Activated CD4-positive, alpha-beta T cell treated with anti-CD3 and anti-CD28 coated beads, Interleukin-2, amount 10 ng/mL, durations not matched to agents 7 days and 5 days (primary cell): ENCODE measurements around the gene CCDC57. TPM values are rescaled to one million over a fixed set of nuclear protein-coding genes. Genes with fewer than 3 reads are reported as not detected.

Experiments used
- CTCF ChIA-PET: fragments of 350-600 bp; sonication (Branson Sonifier 250); formaldehyde crosslinking; loops from one replicate; lab custom pipeline; 2021; ENCODE audit warnings: antibody characterized with exemption; lab: Charles Lee
- POLR2A ChIA-PET: fragments of 350-600 bp; sonication (Branson Sonifier 250); formaldehyde crosslinking; loops from one replicate; lab custom pipeline; 2021; ENCODE audit warnings: antibody characterized with exemption; lab: Charles Lee
- DNase-seq: peaks from one replicate; pipeline ENCODE4 v3.0.0-alpha.2; 2020
- H3K27ac Mint-ChIP-seq: one replicate; pipeline ENCODE4 v1.8.0; 2021; ENCODE audit warnings: mild to moderate bottlenecking, moderate library complexity, mixed read lengths
- H3K27me3 Mint-ChIP-seq: one replicate; pipeline ENCODE4 v1.8.0; 2021; ENCODE audit warnings: mixed read lengths
- H3K36me3 Mint-ChIP-seq: one replicate; pipeline ENCODE4 v1.8.0; 2021; ENCODE audit warnings: low read depth, mixed read lengths
- H3K4me1 Mint-ChIP-seq: one replicate; pipeline ENCODE4 v1.8.0; 2021; ENCODE audit warnings: mixed read lengths
- H3K4me3 Mint-ChIP-seq: one replicate; pipeline ENCODE4 v1.8.0; 2021; ENCODE audit warnings: mild to moderate bottlenecking, moderate library complexity, mixed read lengths
- H3K9me3 Mint-ChIP-seq: one replicate; pipeline ENCODE4 v1.8.0; 2021; ENCODE audit warnings: mixed read lengths
- total RNA-seq, 2 experiments: library from RNA; stranded (reverse); gene quantifications; one replicate each; pipeline ENCODE4 v1.2.3, GENCODE V29; 2021

CCDC57 gene
- total RNA-seq, 2 experiments from 2014 or later = 60.5 to 69.7 TPM

DNA sequence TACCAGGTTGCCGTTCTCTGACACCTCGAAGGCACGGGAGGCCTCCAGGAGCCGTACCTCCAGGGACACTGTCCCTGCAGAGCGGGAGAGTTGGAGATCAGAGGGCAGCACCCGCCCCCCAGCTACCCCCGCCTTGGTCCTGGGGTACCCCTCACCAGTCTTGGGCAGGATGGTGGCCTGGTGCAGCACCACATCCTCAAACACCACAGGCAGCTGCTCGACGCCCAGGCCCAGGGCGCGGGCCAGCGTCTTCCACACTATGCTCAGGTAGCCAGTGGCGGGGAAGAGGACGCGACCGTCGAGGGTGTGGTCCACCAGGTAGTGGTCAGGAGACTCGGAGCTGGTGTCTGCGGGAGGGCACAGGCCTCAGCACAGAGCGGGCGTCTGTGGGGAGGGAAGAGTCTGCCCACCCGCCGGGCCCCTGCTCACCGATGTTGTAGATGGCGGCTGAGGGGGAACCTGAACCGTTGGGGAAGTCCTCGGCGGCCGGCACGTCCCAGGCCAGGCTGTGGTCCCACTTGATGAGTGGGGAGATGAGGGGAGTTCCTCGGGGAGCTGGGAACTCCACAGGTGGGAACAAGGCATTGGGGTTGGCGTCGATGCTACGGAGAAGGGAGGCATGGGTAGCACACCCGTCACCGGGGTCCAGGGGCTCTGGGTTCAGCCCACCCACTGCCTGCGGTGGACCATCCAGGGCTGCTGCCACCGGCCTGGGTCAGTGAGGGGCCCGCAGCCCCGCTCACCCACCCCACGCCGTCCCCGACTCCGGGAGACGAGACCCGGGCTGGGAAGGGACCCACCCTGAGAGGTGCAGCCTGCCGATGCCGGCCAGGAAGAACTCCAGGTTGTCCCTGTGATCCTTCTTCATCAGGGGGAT lies 124.4 kb downstream of the CCDC57 start:
- H3K4me3 Mint-ChIP-seq = no peak overlapping the region
- H3K9me3 Mint-ChIP-seq = no peaks in the 10 kb centered on the region
- CTCF ChIA-PET = interaction anchor here (1.5 kb wide), 2 partner anchors 10 to 58 kb away, joined by 4 to 5 read pairs; partner anchors contain the start of gene FASN

DNA sequence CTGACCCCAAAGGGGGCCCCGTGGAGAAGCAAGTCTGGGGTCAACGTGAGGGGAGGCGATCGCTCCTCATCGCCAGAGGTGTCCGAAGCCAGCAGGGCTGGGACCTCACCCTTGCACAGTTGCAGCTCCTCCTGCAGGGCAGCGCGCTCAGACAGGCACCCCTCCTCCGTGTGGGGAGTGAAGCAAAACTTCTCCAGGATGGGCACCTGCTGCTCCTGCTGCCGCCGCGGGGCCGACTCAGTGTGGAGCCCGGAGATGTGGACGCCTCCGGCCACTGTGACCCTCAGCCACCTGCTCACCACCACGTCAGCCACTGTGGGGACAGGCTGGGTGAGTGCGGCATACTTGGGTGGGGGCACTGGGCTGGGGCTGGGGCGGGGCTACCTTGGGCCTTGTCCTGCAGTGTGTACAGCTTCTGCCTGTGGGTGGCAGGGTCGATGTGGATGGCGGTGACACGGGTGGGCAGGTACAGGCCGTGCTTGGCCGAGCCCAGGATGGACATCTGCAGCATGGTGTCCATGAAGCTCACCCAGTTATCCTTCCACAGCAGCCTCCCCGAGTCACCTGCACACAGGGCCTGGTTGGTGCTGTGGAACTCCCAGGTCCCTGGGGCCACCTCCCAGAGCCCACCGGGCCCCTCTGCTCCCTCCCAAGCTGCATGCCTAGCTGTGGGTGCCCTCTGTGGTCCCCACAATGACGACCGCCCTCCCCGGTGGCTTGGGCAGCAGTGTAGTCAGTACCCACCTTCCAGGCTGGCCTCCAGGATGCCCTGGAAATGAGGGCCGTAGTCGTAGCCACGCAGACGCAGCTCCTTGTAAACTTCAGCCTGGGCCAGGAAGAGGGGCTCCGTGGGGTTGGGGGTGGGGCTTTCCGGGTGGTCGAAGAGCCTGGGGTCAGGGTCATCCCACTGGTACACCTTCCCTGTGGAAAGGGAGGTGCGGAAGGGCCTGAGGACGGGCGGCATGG lies 125.4 kb downstream of the CCDC57 start:
- Mint-ChIP-seq H3K27me3 (no peaks in the 10 kb centered on the region), H3K4me1 (no peaks in the 10 kb centered on the region), H3K4me3 (no peak overlapping the region), H3K27ac (no peak overlapping the region), H3K9me3 (no peaks in the 10 kb centered on the region), H3K36me3 (peaks cover 12% of the 10 kb centered on the region)
- ChIA-PET CTCF (interaction anchor here (1.5 kb wide), 1 partner anchor 10 kb away, joined by 4 read pairs; the partner anchor contains the start of gene FASN), POLR2A (no interaction called here)
- no peak for DNase-seq

More for the DNA sequence above, 124.4 kb downstream of the CCDC57 start:
- Mint-ChIP-seq H3K27ac (no peak overlapping the region), H3K4me1 (no peaks in the 10 kb centered on the region), H3K27me3 (no peaks in the 10 kb centered on the region), H3K36me3 (peaks cover 9% of the 10 kb centered on the region)
- DNase-seq = no peak
- POLR2A ChIA-PET = no interaction called here

DNA sequence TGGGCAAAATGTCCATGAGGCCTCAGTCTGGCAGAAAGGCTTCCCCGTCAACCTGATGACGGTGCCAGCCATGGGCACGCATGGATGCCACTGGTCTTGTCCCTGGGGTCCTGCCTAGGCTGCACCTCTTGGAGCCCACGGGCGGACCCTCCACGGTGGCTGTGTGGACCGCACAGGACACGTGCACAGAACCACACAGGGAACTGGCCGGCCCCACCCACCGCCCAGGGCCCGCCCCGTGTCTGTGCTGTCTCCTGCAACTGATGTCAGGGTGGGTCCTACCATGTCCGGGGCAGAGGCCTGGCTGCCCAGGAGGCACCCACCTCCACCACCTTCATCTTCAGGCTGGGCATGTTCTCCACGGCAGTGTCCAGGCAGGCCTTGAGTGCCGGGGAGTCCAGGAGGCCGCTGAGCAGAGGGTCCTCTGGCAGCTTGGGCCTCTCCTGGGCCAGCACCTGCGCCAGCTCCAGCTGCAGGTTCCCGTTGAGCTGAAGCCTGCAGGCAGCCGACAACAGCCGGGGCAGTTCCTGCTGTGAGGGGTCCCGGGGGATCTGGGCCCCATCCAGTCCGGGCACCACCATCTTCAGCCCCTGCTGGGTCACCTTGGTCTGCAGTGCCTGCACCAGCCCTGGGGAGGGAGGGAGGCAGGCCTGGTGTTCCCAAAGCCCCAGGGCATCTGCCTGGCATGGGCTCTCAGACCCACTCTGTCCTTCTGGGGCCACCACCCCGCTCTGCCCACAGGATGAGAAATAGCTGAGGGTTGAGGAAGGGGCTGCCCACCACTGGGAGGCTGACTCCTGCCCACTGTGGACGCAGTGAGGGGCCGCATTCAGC lies 126.5 kb downstream of the CCDC57 start:
- no peak for DNase-seq
- H3K27me3 Mint-ChIP-seq = no peaks in the 10 kb centered on the region
- H3K27ac Mint-ChIP-seq = no peak overlapping the region
- no peak overlapping the region for H3K4me3 Mint-ChIP-seq
- ChIA-PET CTCF (no interaction called here), POLR2A (no interaction called here)
- H3K4me1 Mint-ChIP-seq = no peaks in the 10 kb centered on the region
- H3K9me3 Mint-ChIP-seq = no peaks in the 10 kb centered on the region
- peaks cover 12% of the 10 kb centered on the region for H3K36me3 Mint-ChIP-seq

DNA sequence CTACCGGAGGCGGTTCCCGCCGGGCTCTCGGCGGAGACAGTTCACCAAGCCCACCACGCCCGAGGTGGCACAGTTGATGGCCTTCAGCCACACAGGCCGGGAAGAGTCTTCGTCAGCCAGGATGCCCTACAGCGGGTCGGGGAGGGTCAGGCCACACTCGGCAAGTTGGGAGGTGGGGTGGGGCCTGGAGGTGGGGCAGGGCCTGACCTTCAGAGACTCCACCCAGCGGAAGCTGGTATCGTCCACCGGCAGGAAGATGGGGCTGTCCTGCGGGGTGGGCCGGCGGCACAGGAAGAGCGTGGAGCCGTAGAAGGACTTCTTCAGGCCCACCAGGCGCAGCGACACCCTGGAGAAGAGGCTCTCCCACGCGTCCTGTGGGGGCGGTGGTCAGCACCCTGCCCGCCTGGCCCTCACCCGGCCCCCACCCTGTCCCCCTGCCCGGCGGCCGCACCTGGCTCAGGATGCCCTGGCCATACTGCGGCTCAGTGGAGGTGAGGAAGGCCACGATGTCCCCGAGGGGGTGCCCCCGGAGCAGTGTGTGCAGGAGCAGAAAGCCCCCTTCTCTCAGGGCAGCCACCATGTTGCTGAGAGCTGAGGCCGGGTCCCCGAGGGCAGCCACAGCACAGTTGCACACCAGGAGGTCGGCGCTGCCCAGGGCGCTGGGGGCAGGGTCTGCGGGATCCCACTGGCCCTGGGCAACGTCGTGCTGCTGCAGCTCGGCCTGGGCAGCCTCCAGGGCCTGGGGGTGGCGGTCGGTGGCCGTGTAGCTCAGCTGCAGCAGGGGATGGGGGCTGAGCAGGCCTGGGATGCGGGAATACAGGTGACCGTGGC lies 127.4 kb downstream of the CCDC57 start:
- Mint-ChIP-seq H3K4me3 (no peak overlapping the region), H3K27ac (no peak overlapping the region), H3K27me3 (no peaks in the 10 kb centered on the region), H3K9me3 (no peaks in the 10 kb centered on the region), H3K36me3 (peaks cover 7% of the 10 kb centered on the region), H3K4me1 (no peaks in the 10 kb centered on the region)
- CTCF ChIA-PET = no interaction called here
- no peak for DNase-seq
- POLR2A ChIA-PET = no interaction called here

DNA sequence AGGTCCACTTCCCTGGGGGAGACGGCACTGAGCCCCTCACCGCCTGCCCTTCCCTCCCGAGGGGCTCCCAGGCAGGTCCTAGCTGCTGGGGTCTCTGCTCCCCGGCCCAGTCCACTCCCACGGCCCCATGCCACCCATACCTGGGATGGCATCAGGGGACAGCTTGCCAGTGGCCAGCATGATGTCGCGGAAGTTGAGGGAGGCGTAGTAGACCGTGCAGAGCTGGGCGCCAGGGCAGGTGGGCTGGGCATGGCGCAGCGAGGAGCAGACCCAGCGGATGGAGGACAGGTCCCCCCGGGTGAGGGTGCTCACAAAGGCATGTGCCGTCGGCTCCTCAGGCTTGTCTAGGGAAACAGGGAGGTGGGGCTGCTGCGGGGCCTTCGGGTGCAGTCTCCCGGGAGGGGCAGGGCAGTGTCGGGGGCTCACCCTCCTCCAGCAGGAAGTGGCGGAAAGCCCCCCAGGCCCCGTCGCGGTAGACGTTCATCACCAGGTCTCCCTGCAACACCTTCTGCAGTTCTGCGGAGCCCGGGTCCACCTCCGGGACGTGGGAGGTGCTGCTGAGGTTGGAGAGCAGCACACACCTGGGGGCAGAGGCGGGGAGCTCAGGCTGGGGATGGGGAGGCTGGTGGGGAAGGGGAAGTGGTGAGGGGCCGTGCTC lies 128.1 kb downstream of the CCDC57 start:
- ChIA-PET POLR2A (no interaction called here), CTCF (no interaction called here)
- no peaks in the 10 kb centered on the region for H3K4me1 Mint-ChIP-seq
- no peaks in the 10 kb centered on the region for H3K27me3 Mint-ChIP-seq
- H3K9me3 Mint-ChIP-seq = no peaks in the 10 kb centered on the region
- DNase-seq = no peak
- no peak overlapping the region for H3K4me3 Mint-ChIP-seq
- H3K36me3 Mint-ChIP-seq = peaks cover 10% of the 10 kb centered on the region
- no peak overlapping the region for H3K27ac Mint-ChIP-seq

DNA sequence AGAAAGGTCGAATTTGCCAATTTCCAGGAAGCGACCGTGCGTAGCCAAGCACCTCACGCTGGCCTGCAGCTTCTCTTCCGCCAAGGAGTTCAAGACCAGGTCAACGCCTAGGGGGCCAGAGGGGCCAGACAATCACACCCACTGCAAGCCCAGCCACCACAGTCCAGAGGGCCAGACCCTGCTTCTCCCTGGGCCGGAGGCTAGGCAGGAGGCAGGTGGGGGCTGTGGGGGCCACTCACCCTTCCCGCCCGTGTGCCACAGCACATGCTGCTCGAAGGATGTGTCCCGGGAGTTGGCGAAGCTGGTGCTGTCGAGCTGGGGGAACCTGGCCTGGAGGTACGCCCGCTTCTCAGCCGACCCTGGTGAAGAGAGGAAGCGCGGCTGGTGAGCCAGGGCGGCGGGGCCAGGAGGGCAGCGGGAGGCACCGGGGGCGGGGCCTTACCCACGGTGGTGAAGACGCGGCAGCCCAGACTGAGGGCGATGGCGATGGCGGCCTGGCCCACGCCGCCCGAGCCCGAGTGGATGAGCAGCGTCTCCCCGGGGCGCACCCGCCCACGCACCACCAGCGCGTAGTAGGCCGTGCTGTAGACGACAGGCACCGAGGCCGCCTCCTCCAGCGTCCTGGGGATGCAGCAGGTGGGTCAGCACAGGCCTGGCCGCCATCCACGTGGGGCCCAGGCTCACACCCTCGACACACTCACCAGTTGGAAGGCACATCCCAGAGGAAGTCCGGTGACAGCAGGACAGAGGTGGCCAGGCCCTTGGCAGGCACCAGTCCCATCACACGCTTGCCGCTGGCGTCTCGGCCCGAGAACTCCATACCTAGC lies 128.9 kb downstream of the CCDC57 start:
- peaks cover 10% of the 10 kb centered on the region for H3K36me3 Mint-ChIP-seq
- no peak overlapping the region for H3K4me3 Mint-ChIP-seq
- no peak overlapping the region for H3K27ac Mint-ChIP-seq
- CTCF ChIA-PET = no interaction called here
- POLR2A ChIA-PET = no interaction called here
- no peaks in the 10 kb centered on the region for H3K27me3 Mint-ChIP-seq
- no peaks in the 10 kb centered on the region for H3K4me1 Mint-ChIP-seq
- no peak for DNase-seq
- no peaks in the 10 kb centered on the region for H3K9me3 Mint-ChIP-seq

DNA sequence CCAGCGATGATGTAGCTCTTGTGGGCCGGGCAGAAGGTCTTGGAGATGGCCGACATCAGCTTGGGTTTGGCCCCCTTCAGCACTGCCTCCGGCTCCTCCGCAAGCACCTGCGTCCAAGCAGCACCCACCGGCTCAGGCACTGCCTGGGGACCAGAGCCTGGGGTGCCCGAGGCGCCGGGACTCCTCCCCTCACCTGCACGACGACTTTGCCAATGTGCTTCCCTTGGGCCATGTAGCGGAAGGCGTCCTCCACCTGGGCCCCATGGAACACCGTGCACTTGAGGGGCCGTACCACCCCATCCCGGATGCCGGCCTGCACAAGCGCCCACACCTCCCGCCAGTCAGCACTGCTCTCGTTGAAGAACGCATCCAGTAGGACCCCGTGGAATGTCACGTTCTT lies 129.6 kb downstream of the CCDC57 start:
- POLR2A ChIA-PET = no interaction called here
- CTCF ChIA-PET = no interaction called here

DNA sequence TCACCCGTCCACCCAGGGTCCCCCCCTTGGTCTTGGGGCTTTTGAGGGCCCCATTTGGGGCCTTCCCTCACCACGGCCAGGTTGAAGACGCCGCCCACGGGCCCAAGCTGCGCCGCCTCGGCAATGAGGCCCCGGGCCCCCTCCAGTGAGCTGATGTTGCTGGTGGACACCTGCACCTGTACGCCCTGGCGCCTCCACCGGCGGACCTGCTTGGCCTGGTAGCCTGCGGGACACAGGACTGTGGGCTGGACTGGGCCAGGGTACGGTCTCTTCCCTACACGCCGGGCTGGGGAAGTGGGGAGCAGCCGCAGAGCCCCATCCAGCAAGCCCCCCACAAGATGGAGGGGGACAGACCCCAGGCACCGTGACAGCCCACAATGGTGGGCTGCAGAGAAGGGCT lies 130.2 kb downstream of the CCDC57 start:
- no peak overlapping the region for H3K27ac Mint-ChIP-seq
- H3K4me3 Mint-ChIP-seq = no peak overlapping the region
- H3K27me3 Mint-ChIP-seq = no peaks in the 10 kb centered on the region
- ChIA-PET POLR2A (no interaction called here), CTCF (no interaction called here)
- H3K9me3 Mint-ChIP-seq = no peaks in the 10 kb centered on the region
- DNase-seq = no peak
- H3K4me1 Mint-ChIP-seq = no peaks in the 10 kb centered on the region
- peaks cover 14% of the 10 kb centered on the region for H3K36me3 Mint-ChIP-seq

More for the DNA sequence above, 129.6 kb downstream of the CCDC57 start:
- Mint-ChIP-seq H3K4me3 (no peak overlapping the region), H3K27ac (no peak overlapping the region), H3K27me3 (no peaks in the 10 kb centered on the region), H3K36me3 (peaks cover 13% of the 10 kb centered on the region), H3K4me1 (no peaks in the 10 kb centered on the region), H3K9me3 (no peaks in the 10 kb centered on the region)
- no peak for DNase-seq

DNA sequence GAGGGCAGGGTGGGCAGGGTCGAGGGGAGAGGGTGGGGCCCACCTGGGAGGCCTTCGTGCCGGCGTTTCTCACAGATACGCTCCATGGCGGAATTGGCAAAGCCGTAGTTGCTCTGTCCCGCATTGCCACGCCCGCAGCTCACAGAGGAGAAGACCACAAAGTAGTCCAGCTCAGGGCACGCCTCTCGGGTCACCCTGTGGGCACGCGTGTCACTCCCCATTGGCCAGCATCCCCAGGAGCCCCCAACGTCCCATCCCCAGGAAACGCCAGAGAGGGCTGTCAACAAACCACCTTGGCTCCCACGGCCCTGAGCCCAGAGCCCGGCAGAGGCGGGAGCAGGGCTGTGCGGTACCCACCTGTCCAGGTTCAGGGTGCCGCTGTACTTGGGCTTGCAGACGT lies 130.7 kb downstream of the CCDC57 start:
- no peaks in the 10 kb centered on the region for H3K4me1 Mint-ChIP-seq
- ChIA-PET POLR2A (no interaction called here), CTCF (no interaction called here)
- no peaks in the 10 kb centered on the region for H3K9me3 Mint-ChIP-seq
- H3K27ac Mint-ChIP-seq = no peak overlapping the region
- no peak for DNase-seq
- H3K4me3 Mint-ChIP-seq = no peak overlapping the region
- H3K27me3 Mint-ChIP-seq = no peaks in the 10 kb centered on the region
- H3K36me3 Mint-ChIP-seq = peaks cover 14% of the 10 kb centered on the region

DNA sequence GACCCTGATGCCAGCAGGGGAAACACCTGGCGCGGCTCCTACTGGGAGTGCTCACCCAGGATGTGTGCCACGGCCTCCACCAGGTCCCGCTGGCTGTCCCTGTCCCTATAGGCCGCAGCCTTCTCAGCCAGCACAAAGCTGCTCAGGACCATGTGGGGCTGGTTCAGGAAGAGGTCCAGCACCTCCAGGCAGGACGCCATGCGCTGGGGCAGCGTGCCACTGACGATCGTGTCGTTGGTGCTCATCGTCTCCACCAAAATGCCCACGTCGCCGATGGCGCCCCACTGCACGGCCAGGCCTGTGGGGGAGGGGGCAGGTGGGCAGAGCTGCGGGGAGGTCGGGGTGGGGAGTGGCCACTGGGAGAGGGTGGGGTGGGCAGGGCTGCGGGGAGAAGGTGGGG lies 131.1 kb downstream of the CCDC57 start:
- ChIA-PET CTCF (interaction anchor here (1.2 kb wide), 1 partner anchor 122 kb away, joined by 3 read pairs; no protein-coding TSS in a partner anchor), POLR2A (no interaction called here)
- H3K4me3 Mint-ChIP-seq = no peak overlapping the region
- no peaks in the 10 kb centered on the region for H3K4me1 Mint-ChIP-seq
- H3K27ac Mint-ChIP-seq = no peak overlapping the region
- H3K27me3 Mint-ChIP-seq = no peaks in the 10 kb centered on the region
- no peak for DNase-seq
- no peaks in the 10 kb centered on the region for H3K9me3 Mint-ChIP-seq
- peaks cover 14% of the 10 kb centered on the region for H3K36me3 Mint-ChIP-seq
